GM18861 (cell line): Measurements from ENCODE around the gene C1QTNF3.

Source experiments
- ATAC-seq: cut with Tn5 transposase; IDR thresholded peaks from one replicate; pipeline ENCODE4 v1.9.1; 2021; ENCODE audit not compliant: unreplicated experiment

Gene C1QTNF3

DNA sequence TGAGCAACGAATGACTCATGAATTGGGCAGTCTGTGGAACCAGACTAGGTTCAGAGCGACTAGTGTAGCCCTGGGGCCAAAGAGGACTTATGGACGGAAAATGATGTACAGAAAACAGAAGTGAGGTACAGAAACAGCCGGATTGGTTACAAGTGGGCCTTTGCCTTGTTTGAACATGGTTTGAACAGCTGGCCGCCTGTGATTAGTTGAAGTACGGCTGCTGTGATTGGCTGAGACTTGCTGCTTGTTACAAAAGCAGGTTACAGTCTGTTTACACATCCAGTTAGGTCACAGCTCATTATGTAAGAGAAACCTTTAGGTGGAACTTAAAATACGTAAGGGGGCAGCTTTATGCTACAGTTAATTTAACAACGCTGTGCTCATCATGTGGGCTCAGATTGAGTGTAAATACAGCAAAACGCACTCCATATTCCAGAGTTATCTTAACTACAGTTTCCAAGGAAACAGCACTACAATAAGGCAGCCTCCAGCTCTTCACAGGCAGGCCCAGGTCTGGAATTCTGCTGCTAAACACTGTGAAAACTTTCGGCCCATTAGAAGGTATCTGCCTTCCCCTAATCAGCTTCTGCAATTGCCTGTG, 41.7 kb downstream of the C1QTNF3 start:
- ATAC-seq: no peak

DNA sequence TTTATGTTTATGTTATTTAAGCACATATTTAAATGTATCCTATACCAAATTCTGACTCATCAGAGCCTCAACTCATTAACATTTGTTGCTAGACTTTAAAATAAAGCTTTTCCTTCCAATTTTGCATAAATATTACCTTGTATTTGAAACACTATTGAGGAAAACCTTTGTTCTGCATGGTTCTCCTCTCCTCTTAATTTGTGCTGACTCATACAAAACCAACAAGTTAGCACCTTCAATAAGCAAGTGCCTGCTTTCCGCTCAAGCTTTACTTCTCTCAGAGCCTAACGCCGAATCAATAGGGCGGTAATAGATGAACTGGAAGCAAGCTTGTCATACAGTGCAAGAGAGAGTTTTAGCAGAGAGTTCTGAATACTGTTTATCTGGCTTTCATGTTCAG, 43.0 kb downstream of the C1QTNF3 start:
- no peak for ATAC-seq

DNA sequence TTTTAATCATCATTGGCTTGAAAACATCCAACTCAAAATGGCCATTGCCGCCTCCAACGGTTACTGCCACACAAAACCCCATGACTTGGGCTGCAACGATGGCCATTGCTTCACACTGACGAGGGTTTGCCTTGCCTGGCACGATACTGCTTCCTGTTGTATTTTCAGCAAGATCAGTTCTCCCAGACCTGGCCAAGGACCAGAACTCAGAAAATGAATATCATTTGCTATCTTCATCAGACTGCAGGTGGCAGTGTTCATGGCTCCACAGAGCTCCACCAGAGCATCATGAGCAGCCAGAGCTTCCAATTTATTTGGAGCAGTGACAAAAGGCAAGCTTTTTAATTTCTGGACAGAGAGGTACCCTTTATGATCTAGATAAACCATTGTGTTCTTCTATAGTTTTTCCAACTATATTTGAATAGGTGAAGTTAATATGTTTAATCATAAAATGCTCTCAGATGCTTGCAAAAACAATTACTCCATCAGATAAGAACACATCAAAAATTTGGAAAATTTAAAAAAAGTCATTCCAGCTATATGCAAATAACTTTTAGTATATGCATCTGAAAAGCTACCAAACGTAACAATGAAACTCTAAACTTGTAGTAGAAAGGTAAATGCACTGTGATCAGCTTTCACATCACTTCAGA, 45.6 kb downstream of the C1QTNF3 start:
- ATAC-seq: peak; percentile 69

DNA sequence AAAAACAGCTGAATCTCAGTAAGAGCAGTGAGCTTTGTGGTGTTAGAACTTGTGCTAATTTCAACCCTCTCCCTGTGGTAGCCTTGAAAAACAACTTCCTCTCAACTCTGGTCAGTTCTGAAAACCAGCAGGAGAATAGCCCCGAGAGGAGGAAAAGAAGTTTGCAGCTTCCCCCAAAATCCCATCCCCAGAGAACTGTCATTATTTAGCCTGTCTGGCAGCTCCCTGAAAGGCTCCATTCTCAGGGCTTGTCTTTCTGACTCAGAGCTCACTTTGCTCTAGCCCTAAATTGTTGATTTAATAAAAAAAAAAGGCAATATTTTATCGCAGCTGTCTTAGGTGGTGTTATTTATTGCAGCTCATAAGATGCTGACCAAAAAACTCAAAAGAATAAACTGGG, 47.1 kb downstream of the C1QTNF3 start:
- no peak for ATAC-seq

- ATAC-seq: no peak
Observed at GRCh38 chr5:33994845-33995244, 48.2 kb downstream of the C1QTNF3 start.

DNA sequence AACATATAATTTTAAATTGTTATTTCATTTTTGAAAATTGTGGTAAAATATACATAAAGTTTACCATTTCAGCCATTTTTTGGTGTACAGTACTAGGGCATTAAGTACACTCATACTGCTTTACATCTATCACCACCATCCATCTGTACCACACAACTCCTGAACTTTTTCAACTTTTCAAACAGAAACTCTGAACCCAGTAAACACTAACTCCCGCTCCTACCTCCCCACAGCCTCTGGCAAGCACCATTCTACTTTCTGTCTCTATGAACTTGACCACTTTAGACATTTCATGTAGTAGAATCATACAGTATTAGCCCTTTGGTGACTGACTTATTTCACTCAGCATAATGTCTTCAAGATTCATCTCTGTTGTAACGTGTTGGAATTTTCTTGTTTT, 50.1 kb downstream of the C1QTNF3 start:
- ATAC-seq: no peak

DNA sequence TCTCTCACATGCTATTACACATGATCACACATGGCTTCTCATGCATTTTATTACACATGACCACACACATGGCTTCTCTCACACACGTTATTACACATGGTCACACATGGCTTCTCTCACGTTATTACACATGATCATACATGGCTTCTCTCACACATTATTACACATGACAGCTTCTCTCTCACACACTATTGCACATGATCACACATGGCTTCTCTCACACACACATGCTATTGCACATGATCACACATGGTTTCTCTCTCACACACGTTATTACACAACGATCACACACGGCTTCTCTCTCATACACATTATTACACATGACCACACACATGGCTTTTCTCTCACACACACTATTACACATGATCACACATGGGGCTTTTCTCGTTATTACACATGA, 57.6 kb downstream of the C1QTNF3 start:
- ATAC-seq: no peak

GRCh38 chr5:33984671-33985124, 58.3 kb downstream of the C1QTNF3 start, which contains the start of gene SLC45A2:
Gene SLC45A2 (minus strand): TSS chr5:33984693. CDS start chr5:33984583, 110 bp downstream.
- ATAC-seq: no peak

GRCh38 chr5:33984178-33984577, 58.8 kb downstream of the C1QTNF3 start:
- no peak for ATAC-seq

- ATAC-seq: no peak
Observed at GRCh38 chr5:33981408-33982162, 61.4 kb downstream of the C1QTNF3 start.

DNA sequence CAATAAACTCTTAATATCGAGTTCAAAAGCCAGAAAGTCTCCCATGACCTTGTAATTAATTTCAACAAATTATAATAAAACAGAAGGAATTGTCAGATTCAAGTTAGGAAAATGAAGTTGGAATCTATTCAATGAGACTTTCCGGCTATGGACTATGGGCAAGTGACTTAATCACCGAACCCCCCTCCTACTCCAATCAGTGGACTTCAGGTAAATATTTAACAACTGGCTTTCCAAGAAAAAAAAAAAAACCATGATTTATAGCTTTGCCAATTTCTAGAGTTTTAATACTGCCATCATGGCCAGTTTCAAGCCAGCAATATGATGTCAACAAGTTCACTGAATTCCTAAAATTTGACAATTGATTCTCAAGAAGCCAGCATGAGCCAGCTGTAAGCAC, 63.0 kb downstream of the C1QTNF3 start:
- no peak for ATAC-seq

GRCh38 chr5:33978306-33978705, 64.7 kb downstream of the C1QTNF3 start:
- no peak for ATAC-seq

- ATAC-seq: no peak
Observed at GRCh38 chr5:33976307-33976706, 66.7 kb downstream of the C1QTNF3 start.

- ATAC-seq: no peak
Observed at GRCh38 chr5:33975852-33976251, 67.2 kb downstream of the C1QTNF3 start.

DNA sequence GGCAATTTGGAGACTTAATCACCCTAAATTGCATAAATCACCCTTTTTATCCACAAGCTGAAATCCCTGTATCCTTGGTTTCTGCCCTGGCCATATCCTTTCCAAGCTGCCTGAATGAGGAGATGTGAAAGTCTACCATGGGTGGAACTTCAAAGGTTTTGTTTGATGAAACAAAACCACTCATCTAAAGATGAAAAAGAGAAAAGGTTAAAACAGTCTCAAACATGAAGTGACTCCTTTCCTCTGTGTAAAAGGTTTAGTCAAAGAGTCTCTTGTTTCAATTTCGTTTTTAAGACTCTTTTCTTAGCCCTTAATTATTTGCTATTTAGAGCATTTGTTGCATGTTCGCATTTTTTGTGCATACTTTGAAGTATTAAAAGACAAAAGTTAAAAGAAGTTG, 69.7 kb downstream of the C1QTNF3 start:
- ATAC-seq: no peak

DNA sequence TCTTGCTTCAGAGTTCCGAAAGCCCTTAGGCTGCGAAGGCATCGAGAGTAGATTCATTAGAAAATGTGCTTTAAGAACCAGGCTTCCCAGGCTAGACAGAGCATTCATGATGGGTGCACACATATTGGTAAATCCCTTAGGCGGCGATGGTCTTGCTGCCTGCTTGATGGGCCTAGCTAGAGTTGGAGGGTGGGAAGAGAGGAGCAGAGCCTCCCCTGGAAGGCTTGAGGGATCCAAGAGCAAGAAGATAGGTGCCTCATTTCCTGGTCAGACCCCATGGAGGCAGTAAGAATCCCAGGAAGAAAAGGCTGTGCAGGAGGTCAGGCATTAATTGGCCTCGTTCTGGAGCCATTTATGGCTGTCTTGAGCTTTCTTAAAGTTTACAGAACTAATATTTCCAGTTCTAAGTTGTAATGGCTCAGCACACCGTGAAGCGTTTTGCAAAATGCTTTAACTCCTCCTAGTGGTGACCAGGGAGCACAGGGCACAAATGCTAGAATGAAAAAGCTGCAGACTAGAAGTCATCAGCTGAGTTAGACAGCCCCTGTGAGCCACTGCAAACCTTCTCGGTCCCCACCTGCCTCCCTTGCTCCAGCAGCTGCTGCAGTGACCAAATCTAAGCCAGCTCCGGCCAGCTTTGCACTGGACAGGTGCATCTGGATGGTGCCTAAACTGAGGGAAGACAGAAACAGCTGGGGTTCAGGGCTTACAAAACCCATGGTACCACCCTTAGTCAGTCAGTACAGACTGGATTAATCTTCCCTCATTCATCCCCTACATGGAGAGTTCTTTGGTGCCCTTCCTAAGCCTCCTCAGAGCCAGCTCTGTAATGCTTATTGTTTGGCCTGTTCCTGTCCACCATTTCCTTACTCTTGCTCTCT, 73.2 kb downstream of the C1QTNF3 start:
- no peak for ATAC-seq

- ATAC-seq: no peak
Observed at GRCh38 chr5:33968211-33969005, 74.6 kb downstream of the C1QTNF3 start.
